DMS53 (cell line): ENCODE data around the gene BICC1.
"Not testable (repeated sequence)": the region's sequence is repeated elsewhere in the genome, so short reads cannot be mapped to it uniquely, and the experiment has no call there.

ENCODE experiments used
- DNase-seq: peaks from one replicate; lab custom pipeline; 2025; lab: John Stamatoyannopoulos, UW

Gene BICC1

GRCh38 chr10:58827381-58827780 is 314.7 kb downstream of the BICC1 start:
- no peak for DNase-seq

GRCh38 chr10:58829839-58830238 is 317.2 kb downstream of the BICC1 start:
- DNase-seq, result no peak

- no peak for DNase-seq
These were observed 318.0 kb downstream of the BICC1 start for GRCh38 chr10:58830697-58831096.

DNA sequence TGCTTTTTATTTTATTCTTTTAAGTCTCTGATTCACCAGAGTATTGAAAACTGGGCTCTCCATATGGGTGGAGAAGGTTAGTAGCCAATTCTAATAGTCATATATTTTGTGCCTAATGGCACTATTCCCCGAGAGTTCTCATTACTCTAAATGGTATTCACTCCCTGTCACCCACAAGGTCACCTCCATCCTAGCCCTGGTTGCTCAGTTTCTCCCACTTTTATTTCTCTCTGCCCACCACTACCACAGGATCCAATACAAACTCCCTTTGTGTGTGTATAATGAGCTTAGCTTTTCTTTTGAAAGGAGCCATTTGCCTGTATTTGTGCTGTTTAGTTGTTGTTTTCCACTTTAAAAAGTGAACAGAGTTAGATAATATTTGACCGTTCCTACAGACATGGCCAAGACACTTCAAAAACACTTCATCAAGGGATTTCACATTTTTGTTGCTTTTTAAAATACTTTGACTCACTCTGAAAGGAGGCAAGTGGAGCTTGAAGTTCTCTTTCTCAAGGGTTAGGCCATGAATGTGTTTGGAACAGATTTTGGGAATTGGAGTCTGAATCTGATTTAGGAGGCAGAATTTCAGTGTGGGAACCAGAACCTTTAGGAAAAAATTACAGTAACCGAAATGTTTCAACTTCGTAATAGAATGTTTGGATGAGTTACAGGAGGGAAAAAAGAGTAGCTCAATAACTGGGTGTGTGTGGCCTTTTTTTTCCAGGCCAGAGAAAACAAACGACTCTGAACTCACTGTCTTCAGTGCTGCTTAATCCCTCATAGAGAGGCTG is 321.3 kb downstream of the BICC1 start:
- DNase-seq, result no peak

DNA sequence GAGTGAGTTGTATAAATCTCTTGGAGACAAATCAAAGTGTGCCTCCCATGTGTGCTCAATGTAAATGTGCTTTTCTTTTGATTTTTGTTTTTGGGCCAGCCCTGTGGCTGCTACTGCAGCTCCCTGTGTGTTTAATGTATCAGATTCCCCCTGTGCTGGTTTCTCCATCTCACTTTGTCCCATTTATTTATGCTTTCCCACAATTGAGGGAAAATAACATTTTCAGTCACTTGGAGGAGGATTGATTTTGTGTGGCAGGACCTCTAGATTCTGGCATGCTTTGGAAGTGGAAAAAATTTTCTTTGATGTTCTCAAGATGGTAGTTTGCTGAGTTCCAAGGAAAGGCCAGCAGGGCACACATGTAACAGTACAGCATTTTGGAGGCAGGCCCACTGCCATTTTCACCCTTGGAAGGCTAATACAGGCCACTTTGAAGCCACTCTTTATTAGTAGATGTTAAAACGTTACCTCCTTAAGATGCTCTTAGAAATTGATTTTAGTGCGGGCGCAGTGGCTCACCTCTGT is 323.6 kb downstream of the BICC1 start:
- no peak for DNase-seq

DNA sequence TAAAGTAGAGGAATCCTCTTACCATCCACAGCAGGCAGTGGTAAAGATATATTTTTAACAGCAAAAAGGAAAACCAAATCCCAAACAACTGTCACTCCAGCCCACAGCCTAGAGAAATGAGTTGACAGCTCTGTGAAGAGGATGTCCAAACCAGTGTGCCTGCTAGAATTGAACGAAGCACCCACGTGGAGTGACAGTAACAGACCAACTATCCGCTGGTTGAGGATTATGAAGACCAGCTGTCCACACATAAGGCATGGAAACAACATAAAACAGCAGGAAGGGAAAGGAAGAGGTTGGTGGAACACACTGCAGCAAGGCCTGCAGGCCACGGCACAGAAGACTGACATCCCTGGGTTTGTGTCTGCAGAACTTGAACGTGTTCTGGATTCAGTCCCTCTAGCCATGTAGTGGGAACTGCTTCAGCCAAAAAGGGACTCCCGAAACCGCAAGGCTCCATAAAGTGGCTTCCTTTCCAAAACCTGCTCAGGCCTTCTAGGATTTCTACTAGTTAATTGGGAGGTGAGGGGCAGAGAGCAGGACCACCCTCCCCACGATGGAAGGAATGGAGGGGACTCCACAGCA is 324.4 kb downstream of the BICC1 start:
- no peak for DNase-seq

DNA sequence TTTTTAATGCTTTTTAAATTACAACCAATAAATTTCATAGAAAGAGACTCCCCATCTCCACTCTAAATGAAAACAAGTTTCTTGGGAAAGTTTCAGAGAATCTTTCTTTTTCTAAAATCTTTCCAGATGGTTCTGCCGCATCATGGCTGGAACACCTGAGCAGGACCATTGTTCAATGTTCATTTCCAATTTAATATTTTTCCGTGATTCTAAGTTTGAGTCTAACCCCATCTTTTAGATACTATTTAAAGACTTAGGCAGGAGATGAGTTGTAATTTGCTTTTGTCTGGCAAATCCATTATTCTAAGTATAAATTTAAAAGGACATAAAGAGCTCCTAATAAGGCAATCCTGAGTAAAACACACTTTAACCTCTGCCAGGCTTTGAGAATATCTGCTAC is 325.2 kb downstream of the BICC1 start:
- DNase-seq, result no peak

DNA sequence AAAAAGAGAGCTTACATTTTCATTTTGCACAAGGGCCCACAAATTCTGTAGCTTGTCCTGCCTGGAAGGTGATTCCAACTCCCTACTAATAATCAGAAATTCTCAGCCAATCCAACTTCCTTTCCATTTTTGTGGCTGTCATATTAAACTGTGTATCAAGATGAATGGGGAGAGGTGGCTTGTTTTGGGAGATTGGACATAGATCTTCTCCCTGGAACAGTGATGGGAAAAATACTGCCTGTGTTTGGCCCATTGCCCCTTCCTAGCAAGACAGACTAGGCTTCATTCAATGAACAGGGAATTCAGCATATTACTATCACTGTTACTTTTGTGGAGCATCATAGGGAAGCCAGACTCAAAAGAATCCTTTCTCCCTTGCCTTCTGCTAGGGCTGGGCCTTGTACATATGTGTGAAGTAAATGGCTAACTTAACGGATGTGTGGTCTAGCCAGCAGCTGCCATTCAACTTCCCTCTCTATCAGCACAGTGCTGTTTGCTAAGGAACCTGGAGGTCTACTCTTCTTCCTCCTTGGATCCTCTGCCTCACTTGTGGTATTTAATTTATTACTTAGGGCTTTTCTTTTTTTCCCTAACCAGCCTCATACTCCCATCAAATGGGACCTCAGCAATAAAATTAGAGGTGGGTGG is 326.0 kb downstream of the BICC1 start:
- no peak for DNase-seq

- DNase-seq, result no peak
These were observed 327.1 kb downstream of the BICC1 start for GRCh38 chr10:58839771-58840170.

- DNase-seq, result no peak
These were observed 328.3 kb downstream of the BICC1 start for GRCh38 chr10:58840840-58841435.

GRCh38 chr10:58842860-58843376 is 330.2 kb downstream of the BICC1 start:
- DNase-seq, result no peak

GRCh38 chr10:58843760-58844159 is 331.1 kb downstream of the BICC1 start:
- no peak for DNase-seq

DNA sequence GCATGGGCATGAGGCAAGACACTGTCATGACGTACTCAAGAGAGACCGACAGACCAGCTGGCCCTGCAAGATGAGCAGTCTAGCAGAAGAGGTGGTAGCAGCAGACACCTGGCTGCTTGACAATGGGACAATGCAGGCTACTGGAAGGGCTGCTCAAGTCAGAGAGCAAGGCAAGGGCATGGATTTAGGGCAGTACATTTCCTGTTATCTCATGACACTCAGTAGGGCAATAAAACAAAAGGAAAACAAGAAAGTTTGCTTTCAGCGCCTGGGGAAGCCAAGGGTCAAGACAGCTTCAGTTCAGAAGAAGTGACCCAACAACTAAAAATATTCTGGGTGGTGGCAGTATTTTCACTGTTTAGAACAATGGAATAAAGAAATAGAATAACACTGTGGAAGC is 332.0 kb downstream of the BICC1 start:
- DNase-seq, result no peak

GRCh38 chr10:58846856-58847255 is 334.2 kb downstream of the BICC1 start:
- DNase-seq, result no peak

GRCh38 chr10:58851606-58852005 is 338.9 kb downstream of the BICC1 start:
- no peak for DNase-seq

DNA sequence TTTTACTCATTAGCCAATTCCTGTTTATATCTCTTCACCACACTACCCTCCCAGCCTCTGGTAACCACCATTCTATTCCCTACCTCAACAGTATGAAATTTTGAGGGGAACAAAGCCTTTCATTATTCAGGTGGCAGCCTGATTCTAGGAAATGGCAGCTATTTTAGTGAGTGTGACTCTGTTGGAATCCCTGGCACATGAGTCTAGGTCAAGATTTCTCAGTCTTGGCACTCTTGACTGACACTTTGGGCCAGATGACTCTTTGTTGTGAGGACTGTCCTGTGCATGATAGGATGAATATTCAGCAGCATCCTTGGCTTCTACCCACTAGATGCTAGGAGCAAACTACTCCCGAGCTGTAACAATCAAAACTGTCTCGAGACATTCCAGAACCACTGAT is 341.0 kb downstream of the BICC1 start:
- DNase-seq, result no peak

DNA sequence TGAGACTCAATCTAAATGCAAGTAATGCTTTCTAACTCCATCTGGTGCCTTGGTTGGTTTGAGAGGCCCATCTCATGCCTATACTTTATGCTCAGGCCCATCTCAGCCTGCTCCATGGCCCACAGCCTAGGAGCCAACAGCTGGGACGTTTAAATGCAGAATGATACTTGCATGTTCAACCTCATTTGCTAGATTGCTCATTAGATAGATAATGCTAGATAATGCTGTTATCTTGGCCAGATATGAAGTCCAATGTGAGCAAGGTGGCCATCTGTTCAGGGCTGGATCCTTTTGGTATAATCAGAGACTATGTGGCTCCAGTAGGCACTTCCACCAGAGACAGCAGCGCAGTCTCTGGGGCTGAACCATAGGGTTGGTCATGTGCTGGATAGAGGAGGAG is 342.1 kb downstream of the BICC1 start:
- DNase-seq, result no peak

- DNase-seq, result no peak
These were observed 344.0 kb downstream of the BICC1 start for GRCh38 chr10:58856508-58857240.

DNA sequence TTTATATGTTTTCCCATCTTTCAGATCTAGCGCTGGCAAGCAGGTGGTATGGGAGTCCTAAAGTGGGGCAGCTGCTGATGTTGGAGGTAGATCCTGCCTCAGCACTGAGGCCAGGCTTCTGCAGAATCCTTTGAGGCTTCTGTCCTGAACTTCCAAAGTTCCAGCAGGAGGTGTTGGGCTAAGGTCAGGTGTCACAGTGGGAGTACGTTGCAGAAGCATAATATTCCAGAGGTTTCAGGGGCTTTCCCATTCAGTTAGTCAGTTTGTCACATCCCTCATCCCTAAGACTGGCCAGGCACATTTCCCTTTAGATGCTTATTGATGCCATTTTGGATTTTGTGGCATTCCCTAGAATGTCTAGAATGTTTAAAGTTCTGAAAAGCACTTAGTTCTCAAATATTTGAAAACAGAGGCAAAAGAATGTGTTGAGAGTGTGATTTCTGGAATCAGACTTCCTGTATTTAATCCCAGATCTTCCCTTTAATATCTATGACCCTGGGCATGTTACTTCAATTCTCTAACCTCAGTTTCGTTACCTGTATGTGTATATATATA is 344.7 kb downstream of the BICC1 start:
- DNase-seq, result no peak

DNA sequence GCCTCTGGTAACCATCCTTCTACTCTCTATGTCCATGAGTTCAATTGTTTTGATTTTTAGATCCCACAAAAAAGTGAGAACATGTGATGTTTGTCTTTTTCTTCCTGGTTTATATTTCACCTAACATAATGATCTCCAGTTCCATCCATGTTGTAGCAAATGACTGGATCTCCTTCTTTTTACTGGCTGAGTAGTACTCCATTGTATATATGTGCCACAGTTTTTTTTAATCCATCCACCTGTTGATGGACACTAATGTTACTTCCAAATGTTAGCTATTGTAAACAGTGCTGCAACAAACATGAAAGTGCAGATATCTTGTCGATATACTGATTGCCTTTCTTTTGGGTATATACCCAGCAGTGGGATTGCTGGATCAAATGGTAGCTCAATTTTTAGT is 345.5 kb downstream of the BICC1 start:
- not testable (repeated sequence) for DNase-seq

DNA sequence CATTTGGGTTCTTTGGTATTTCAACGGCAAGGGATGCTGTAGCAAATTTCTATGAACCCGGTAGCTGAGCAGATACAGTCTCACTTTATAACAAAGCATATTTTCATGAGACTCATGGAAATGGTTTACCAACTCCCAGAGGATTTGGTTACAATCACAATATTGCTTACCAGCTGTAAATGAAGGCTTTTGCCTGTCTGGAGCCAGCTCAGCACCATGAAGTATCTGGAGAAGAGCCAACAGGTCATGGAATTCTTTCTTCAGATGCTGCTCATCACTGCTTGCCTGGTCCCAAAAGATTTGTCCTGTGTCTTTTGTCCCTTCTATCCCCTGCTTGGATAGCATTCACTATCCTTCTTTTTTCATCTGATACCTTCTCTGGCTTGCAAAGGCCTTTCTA is 346.9 kb downstream of the BICC1 start:
- DNase-seq, result no peak
